ENCODE results near the gene LAMA2.

DNA sequence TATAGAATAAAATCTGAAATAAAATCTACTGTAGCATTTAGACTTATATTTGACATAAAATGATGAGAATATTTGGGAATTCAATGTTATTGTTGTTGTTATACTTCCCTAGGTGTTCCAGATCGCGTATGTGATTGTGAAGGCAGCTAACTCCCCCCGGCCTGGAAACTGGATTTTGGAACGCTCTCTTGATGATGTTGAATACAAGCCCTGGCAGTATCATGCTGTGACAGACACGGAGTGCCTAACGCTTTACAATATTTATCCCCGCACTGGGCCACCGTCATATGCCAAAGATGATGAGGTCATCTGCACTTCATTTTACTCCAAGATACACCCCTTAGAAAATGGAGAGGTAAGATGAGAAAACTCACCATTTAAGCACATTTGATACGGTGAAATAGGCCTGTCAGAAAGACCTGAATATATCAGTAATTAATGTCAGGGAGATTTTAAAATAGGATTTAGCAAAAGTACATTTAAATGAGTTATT is 215.2 kb downstream of the LAMA2 start:
- TF ChIP-seq, protein P1, sequence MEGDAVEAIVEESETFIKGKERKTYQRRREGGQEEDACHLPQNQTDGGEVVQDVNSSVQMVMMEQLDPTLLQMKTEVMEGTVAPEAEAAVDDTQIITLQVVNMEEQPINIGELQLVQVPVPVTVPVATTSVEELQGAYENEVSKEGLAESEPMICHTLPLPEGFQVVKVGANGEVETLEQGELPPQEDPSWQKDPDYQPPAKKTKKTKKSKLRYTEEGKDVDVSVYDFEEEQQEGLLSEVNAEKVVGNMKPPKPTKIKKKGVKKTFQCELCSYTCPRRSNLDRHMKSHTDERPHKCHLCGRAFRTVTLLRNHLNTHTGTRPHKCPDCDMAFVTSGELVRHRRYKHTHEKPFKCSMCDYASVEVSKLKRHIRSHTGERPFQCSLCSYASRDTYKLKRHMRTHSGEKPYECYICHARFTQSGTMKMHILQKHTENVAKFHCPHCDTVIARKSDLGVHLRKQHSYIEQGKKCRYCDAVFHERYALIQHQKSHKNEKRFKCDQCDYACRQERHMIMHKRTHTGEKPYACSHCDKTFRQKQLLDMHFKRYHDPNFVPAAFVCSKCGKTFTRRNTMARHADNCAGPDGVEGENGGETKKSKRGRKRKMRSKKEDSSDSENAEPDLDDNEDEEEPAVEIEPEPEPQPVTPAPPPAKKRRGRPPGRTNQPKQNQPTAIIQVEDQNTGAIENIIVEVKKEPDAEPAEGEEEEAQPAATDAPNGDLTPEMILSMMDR (IDR thresholded peaks at IDR 0.05): no peak
- TF ChIP-seq POLR2AphosphoS5 (IDR thresholded peaks at IDR 0.05): no peak

Measured in suprapubic skin (tissue), 3 donors.